CD4-positive, alpha-beta T cell treated with Interleukin-2 at 100 ng/mL for 4 hours (primary cell): ENCODE data around the gene GLRA2.

ENCODE experiments used
- DNase-seq: peaks from one replicate; pipeline ENCODE4 v3.0.0-alpha.2; 2020; ENCODE audit warnings: low spot score

Gene GLRA2

DNA sequence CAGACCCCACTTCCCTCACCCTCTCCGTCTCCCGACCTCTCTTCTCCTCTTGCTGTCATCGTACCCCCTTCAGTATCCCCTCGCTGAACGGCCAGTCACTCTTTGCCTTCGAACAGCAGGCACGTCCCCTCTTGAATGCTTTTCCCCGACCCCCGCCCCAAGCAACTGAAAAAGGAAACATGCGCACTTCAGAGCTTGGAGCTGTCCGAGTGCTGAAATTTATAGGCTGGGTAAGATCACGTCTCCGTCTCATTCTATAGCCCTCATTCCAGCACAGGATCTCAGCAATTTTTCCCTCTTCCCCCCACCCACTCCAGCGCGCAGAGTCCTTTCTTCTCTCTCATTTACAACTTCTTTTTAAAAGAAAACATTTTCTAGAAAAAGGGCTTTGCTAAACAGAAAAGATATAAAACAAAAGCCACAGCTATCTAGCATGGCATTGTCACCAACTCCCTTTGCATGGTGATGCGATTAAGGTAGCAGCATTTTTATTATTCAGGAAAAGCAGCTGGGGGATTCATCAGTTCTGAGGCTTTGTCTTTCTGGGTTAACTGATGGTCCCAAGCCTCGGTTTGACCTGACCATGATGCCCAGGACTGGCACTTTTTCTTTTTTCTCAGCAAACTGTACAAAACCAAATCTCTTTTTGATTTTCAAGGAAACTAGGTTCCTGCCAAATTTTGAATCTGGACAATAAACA, at the start of gene GLRA2:
TSS of gene GLRA2 (plus strand) at position 247 of the 700 bp plus-strand sequence. CDS start 522 bp downstream, outside the sequence.
- no peak for DNase-seq

GRCh38 chrX:14489437-14489836, 39.9 kb upstream of the GLRA2 start:
- no peak for DNase-seq

DNA sequence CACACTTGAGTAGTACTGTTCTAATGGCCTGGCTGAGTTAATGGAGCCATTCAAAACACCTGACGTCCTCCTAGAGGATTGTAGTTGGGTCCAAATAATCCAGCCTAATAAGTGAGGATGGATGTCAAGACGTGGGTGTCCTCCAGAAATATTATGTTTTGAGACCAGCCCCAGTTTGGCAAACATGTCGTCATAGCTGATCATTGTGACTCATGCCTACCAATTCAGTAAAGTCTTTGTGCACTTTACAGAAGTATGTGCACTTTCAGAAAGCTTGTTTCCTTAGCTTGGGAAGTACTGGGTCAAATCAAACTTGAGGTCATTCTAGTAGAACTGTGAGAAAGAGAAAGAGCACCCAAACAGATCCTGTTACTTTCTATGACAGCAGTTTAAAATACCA, 37.6 kb upstream of the GLRA2 start:
- DNase-seq, result no peak

DNA sequence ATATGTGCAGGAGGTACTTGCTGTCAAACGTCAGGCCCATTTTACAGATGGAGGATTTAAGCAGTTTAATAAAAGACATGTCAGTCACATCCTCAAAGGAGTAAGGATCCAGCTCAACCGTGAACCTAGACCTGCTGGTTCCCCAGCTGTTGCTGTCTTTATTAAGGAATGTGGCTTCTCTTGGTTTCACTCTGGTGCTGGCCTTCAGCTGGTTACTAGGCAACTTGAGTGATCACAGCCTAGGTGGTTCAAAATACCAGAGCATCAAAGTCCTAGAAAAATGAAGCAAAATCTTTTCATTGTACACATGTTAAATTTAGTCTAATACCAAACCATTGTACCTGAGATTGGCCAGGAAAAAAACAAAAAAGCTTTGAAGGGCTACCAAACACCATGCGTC, 32.7 kb upstream of the GLRA2 start:
- DNase-seq, result peak; percentile 0

DNA sequence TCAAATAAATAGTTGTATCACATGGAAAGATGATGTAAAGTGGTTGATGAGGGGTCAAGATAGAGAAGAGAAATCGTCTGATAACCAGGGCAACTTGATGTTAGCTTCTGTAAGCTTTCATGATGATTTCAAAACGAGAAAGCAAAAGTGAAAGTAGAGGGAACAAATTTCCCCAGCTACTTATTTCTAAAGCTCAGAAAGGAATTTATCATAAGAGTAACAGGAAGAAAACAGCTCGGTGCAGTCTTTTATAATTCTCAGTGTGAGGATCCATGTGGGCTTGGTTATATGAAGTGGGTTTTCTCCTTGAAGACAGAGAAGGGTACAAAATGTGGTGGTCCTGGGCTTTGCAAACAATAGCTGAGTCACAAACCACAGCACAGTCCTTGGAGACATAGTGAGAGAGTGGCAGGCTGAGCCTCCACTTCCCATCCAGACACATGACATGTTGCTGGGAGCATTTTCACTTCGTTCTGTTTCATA, 32.1 kb upstream of the GLRA2 start:
- peak; percentile 8 for DNase-seq

GRCh38 chrX:14501327-14501726, 28.0 kb upstream of the GLRA2 start:
- no peak for DNase-seq

DNA sequence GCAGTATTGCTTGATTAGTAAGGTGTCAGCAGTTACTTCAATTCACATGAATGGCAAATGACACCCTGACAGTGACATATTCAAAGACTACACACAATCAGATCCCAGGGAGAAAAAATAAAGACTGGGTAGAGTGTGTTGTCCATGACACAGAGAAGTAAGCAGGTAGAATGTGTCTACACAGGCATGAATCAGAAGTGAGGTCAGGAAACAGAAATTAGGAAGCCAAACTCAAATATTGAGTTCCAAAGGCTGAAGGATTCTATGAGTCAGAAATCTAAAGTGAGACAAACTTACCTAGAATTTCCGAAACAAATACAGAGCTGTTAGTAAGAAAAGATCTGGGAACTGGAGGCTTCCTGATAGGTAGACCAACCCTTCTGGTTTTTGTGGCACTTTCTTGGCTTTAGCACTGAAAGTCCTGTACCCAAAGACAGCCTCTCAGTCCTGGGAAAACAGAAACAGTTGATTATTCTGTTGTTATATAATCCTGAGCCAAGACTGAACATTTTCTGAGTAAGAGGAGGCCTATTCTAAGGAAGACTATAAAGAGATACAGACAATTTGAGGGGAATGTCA, 24.3 kb upstream of the GLRA2 start:
- DNase-seq, result no peak

GRCh38 chrX:14505648-14506047, 23.7 kb upstream of the GLRA2 start:
- no peak for DNase-seq

GRCh38 chrX:14506866-14507265, 22.5 kb upstream of the GLRA2 start:
- DNase-seq, result no peak

- no peak for DNase-seq
Observed at GRCh38 chrX:14508025-14508690, 21.2 kb upstream of the GLRA2 start.

- no peak for DNase-seq
Observed at GRCh38 chrX:14509325-14510057, 19.8 kb upstream of the GLRA2 start.

DNA sequence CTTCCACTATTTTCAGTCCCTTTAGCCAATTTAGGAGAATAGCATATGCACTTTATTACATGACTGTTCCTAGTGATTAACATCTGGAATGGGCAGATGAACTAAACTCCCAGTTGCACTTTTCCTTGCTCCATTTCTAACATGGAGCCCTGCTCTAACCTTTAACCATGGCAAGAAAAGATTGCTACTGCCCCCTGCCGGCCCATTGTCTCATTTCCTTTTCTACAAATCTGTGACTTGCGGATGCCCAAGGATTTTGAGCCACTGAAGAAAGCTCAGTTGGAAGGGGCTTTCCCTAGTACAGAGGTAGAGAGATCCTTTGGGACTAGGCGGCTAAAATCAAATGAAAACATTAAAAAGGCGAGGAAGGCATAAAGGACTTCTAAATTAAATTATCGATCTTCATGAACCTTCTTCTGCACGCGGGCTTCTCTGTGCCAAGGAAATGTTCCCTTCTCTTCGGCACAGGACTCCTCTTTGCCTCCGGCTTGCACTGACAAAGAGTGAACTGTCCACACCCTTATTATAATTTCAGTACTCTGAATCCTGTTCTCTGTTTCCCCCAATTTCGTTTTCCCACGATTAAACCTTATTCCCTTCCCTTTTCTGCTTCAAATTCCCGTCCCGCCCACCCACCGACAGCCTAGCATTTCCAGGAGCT, 577 bp upstream of the GLRA2 start:
- DNase-seq, result peak; percentile 36

- DNase-seq, result no peak
Observed at GRCh38 chrX:14533867-14534266, 4.5 kb downstream of the GLRA2 start.

- no peak for DNase-seq
Observed at GRCh38 chrX:14546190-14546589, 16.9 kb downstream of the GLRA2 start.

GRCh38 chrX:14554131-14554715, 24.9 kb downstream of the GLRA2 start:
- DNase-seq, result no peak

DNA sequence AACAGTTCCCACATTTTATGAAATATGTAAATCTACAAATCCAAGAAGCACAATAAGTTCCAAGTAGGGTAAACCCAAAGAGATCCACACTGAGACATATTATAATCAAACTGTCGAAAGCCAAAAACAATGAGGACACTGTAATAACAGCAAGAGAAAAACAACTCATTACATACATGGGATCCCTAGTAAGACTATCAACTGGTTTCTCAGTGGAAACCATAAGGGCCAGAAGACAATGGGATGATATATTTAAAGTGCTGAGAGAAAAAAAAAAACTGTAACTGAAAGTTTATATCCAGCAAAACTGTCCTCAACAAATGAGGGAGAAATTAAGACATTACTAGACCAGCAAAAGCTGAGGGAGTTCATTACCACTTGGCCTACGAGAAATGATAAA, 34.7 kb downstream of the GLRA2 start:
- DNase-seq, result no peak

DNA sequence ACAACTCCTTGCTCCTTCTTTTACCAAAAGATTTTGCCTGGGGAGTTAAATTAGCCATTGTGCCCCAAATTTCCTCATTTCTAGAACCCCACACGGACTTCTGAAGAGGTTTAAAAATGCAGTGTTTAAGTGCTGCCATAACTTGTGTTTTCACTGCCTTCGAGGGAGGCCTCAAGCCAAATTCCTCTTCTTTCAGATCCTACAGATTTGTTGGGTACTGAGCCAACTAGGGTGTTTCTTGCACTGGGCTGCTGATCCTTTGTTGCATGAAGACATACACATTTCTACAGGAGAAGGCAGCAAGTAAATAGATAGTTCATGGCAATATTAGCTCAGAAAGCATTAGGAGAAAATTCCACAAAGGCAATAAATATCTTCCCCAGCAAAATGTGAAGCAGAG, 43.8 kb downstream of the GLRA2 start:
- DNase-seq, result no peak

GRCh38 chrX:14581081-14581480, 51.7 kb downstream of the GLRA2 start:
- no peak for DNase-seq

GRCh38 chrX:14584548-14584947, 55.2 kb downstream of the GLRA2 start:
- DNase-seq, result no peak

- no peak for DNase-seq
Observed at GRCh38 chrX:14590216-14590615, 60.9 kb downstream of the GLRA2 start.

GRCh38 chrX:14590693-14591424, 61.5 kb downstream of the GLRA2 start:
- DNase-seq, result no peak
